ENCODE measurements around the gene PILRA.
"Not testable (repeated sequence)": the region's sequence is repeated elsewhere in the genome, so short reads cannot be mapped to it uniquely, and the experiment has no call there.

PILRA gene

GRCh38 chr7:100439244-100439643 lies 66.0 kb downstream of the PILRA start:
- not testable (repeated sequence) for H3K27ac ChIP-seq (ENCODE audit: low read depth, low read length); H3K9ac ChIP-seq (ENCODE audit: low read depth in 1 of 2, low read length in 2 of 2); H3K36me3 ChIP-seq (ENCODE audit: control insufficient read depth in 1 of 2, insufficient read depth in 2 of 2, low read length in 2 of 2); H3K27me3 ChIP-seq (ENCODE audit: control insufficient read depth in 1 of 2, insufficient read depth in 2 of 2, low read length in 2 of 2); H3K4me3 ChIP-seq (ENCODE audit: low read depth in 1 of 2, low read length in 2 of 2); H3K9me3 ChIP-seq (ENCODE audit: control insufficient read depth in 1 of 2, low read length in 2 of 2)
- H3K4me1 ChIP-seq (ENCODE audit: control insufficient read depth in 1 of 2, insufficient read depth in 2 of 2, low read length in 2 of 2), result peaks cover 11% of the 10 kb centered on the region in 2 donors

GRCh38 chr7:100441641-100442535 lies 68.6 kb downstream of the PILRA start:
- Histone ChIP-seq H3K4me1 (ENCODE audit: control insufficient read depth in 1 of 2, insufficient read depth in 2 of 2, low read length in 2 of 2) (peaks cover 10 to 11% of the 10 kb centered on the region in 2 donors), H3K27ac (ENCODE audit: low read depth, low read length) (no peak overlapping the region), H3K36me3 (ENCODE audit: control insufficient read depth in 1 of 2, insufficient read depth in 2 of 2, low read length in 2 of 2) (no peaks in the 10 kb centered on the region), H3K4me3 (ENCODE audit: low read depth in 1 of 2, low read length in 2 of 2) (no peak overlapping the region), H3K9me3 (ENCODE audit: control insufficient read depth in 1 of 2, low read length in 2 of 2) (no peaks in the 10 kb centered on the region), H3K9ac (ENCODE audit: low read depth in 1 of 2, low read length in 2 of 2) (no peak overlapping the region), H3K27me3 (ENCODE audit: control insufficient read depth in 1 of 2, insufficient read depth in 2 of 2, low read length in 2 of 2) (no peaks in the 10 kb centered on the region)

GRCh38 chr7:100443096-100443840 lies 70.0 kb downstream of the PILRA start:
- Histone ChIP-seq H3K9me3 (ENCODE audit: control insufficient read depth in 1 of 2, low read length in 2 of 2) (no peaks in the 10 kb centered on the region), H3K9ac (ENCODE audit: low read depth in 1 of 2, low read length in 2 of 2) (no peak overlapping the region), H3K27ac (ENCODE audit: low read depth, low read length) (no peak overlapping the region), H3K27me3 (ENCODE audit: control insufficient read depth in 1 of 2, insufficient read depth in 2 of 2, low read length in 2 of 2) (no peaks in the 10 kb centered on the region), H3K4me3 (ENCODE audit: low read depth in 1 of 2, low read length in 2 of 2) (no peak overlapping the region), H3K4me1 (ENCODE audit: control insufficient read depth in 1 of 2, insufficient read depth in 2 of 2, low read length in 2 of 2) (peaks cover 10 to 11% of the 10 kb centered on the region in 2 donors), H3K36me3 (ENCODE audit: control insufficient read depth in 1 of 2, insufficient read depth in 2 of 2, low read length in 2 of 2) (no peaks in the 10 kb centered on the region)

GRCh38 chr7:100444311-100445278 lies 71.3 kb downstream of the PILRA start:
- Histone ChIP-seq H3K36me3 (ENCODE audit: control insufficient read depth in 1 of 2, insufficient read depth in 2 of 2, low read length in 2 of 2) (no peaks in the 10 kb centered on the region), H3K4me1 (ENCODE audit: control insufficient read depth in 1 of 2, insufficient read depth in 2 of 2, low read length in 2 of 2) (peaks cover 10 to 11% of the 10 kb centered on the region in 2 donors), H3K9ac (ENCODE audit: low read depth in 1 of 2, low read length in 2 of 2) (no peak overlapping the region), H3K9me3 (ENCODE audit: control insufficient read depth in 1 of 2, low read length in 2 of 2) (no peaks in the 10 kb centered on the region), H3K27me3 (ENCODE audit: control insufficient read depth in 1 of 2, insufficient read depth in 2 of 2, low read length in 2 of 2) (no peaks in the 10 kb centered on the region), H3K4me3 (ENCODE audit: low read depth in 1 of 2, low read length in 2 of 2) (no peak overlapping the region), H3K27ac (ENCODE audit: low read depth, low read length) (no peak overlapping the region)

- H3K4me1 ChIP-seq (ENCODE audit: control insufficient read depth in 1 of 2, insufficient read depth in 2 of 2, low read length in 2 of 2), result peaks cover 10 to 14% of the 10 kb centered on the region in 2 donors
- no peaks in the 10 kb centered on the region for H3K27me3 ChIP-seq (ENCODE audit: control insufficient read depth in 1 of 2, insufficient read depth in 2 of 2, low read length in 2 of 2)
- no peaks in the 10 kb centered on the region for H3K36me3 ChIP-seq (ENCODE audit: control insufficient read depth in 1 of 2, insufficient read depth in 2 of 2, low read length in 2 of 2)
- no peak overlapping the region for H3K9ac ChIP-seq (ENCODE audit: low read depth in 1 of 2, low read length in 2 of 2)
- no peak overlapping the region for H3K27ac ChIP-seq (ENCODE audit: low read depth, low read length)
- H3K4me3 ChIP-seq (ENCODE audit: low read depth in 1 of 2, low read length in 2 of 2), result no peak overlapping the region
- H3K9me3 ChIP-seq (ENCODE audit: control insufficient read depth in 1 of 2, low read length in 2 of 2), result no peaks in the 10 kb centered on the region
These were observed 72.8 kb downstream of the PILRA start for GRCh38 chr7:100446040-100446439.

GRCh38 chr7:100447363-100447762 lies 74.1 kb downstream of the PILRA start:
- not testable (repeated sequence) for H3K4me3 ChIP-seq (ENCODE audit: low read depth in 1 of 2, low read length in 2 of 2); H3K9me3 ChIP-seq (ENCODE audit: control insufficient read depth in 1 of 2, low read length in 2 of 2)
- H3K4me1 ChIP-seq (ENCODE audit: control insufficient read depth in 1 of 2, insufficient read depth in 2 of 2, low read length in 2 of 2), result peaks cover 10 to 14% of the 10 kb centered on the region in 2 donors

GRCh38 chr7:100449190-100449795 lies 76.0 kb downstream of the PILRA start:
- H3K4me3 ChIP-seq (ENCODE audit: low read depth in 1 of 2, low read length in 2 of 2), result no peak overlapping the region
- H3K9me3 ChIP-seq (ENCODE audit: control insufficient read depth in 1 of 2, low read length in 2 of 2), result no peaks in the 10 kb centered on the region
- no peak overlapping the region for H3K27ac ChIP-seq (ENCODE audit: low read depth, low read length)
- no peak overlapping the region for H3K9ac ChIP-seq (ENCODE audit: low read depth in 1 of 2, low read length in 2 of 2)
- H3K27me3 ChIP-seq (ENCODE audit: control insufficient read depth in 1 of 2, insufficient read depth in 2 of 2, low read length in 2 of 2), result no peaks in the 10 kb centered on the region
- H3K36me3 ChIP-seq (ENCODE audit: control insufficient read depth in 1 of 2, insufficient read depth in 2 of 2, low read length in 2 of 2), result no peaks in the 10 kb centered on the region
- peaks cover 8 to 12% of the 10 kb centered on the region in 2 donors for H3K4me1 ChIP-seq (ENCODE audit: control insufficient read depth in 1 of 2, insufficient read depth in 2 of 2, low read length in 2 of 2)

More at GRCh38 chr7:100447363-100447762, 74.1 kb downstream of the PILRA start:
- H3K36me3 ChIP-seq (ENCODE audit: control insufficient read depth in 1 of 2, insufficient read depth in 2 of 2, low read length in 2 of 2); H3K27ac ChIP-seq (ENCODE audit: low read depth, low read length); H3K27me3 ChIP-seq (ENCODE audit: control insufficient read depth in 1 of 2, insufficient read depth in 2 of 2, low read length in 2 of 2); H3K9ac ChIP-seq (ENCODE audit: low read depth in 1 of 2, low read length in 2 of 2): not testable (repeated sequence)

Data from duodenal mucosa (tissue), 2 donors.